HCT116 (cell line): ENCODE measurements around the gene MYO7B. TPM values are rescaled to one million over a fixed set of nuclear protein-coding genes. Genes with fewer than 3 reads are reported as not detected.

Source experiments
- ATAC-seq: fragments of 200-7000 bp; cut with Tn5 transposase; 2 replicates; pipeline ENCODE4 v1.9.1; 2020; ENCODE audit warnings: mild to moderate bottlenecking, moderate library complexity
- BruUV-seq: library from RNA; stranded (reverse); fragments of 400-500 nt; replicated peaks from 2 replicates; lab custom pipeline; 2021; lab: Mats Ljungman, UMichigan
- CTCF ChIA-PET: fragments of 300-600 bp; sonication (Branson Sonifier 250); formaldehyde crosslinking; loops from one replicate; lab custom pipeline; 2021; ENCODE audit warnings: antibody characterized with exemption; lab: Charles Lee
- POLR2A ChIA-PET: fragments of 300-600, 350-600 bp; sonication (Branson Sonifier 250); formaldehyde crosslinking; loops from one replicate; lab custom pipeline; 2021; ENCODE audit warnings: antibody characterized with exemption; lab: Charles Lee
- RAD21 ChIA-PET, 2 experiments: fragments of 300-600 bp; sonication (Branson Sonifier 250); formaldehyde crosslinking; loops; one replicate each; lab custom pipeline; 2023; ENCODE audit warnings: low total read pairs in 2 of 2; ENCODE audit not compliant: uncharacterized antibody in 2 of 2, unreplicated experiment in 2 of 2, low non-redundant PET in 1 of 2; lab: Charles Lee
- DNase-seq: peaks from one replicate; pipeline ENCODE4 v3.0.0-alpha.2; 2010; ENCODE audit warnings: low read depth, low spot score
- H2AFZ ChIP-seq: fragments of 200-600 bp; shearing (Covaris generic), sonication (generic); 2 replicates; pipeline ENCODE4 v1.6.1; 2017; ENCODE audit warnings: low read depth, mixed run types, mixed read lengths, antibody characterized with exemption, low read length; ENCODE audit not compliant: poor library complexity, severe bottlenecking
- H3K27ac ChIP-seq: 2 replicates; pipeline ENCODE4 v1.5.1; 2012; ENCODE audit warnings: low read depth, low read length
- H3K27me3 ChIP-seq: fragments of 200-600 bp; sonication (generic); 2 replicates; pipeline ENCODE4 v1.6.1; 2016; ENCODE audit warnings: mixed run types, low read length, mixed read lengths; ENCODE audit not compliant: insufficient read depth
- H3K36me3 ChIP-seq, 2 experiments: fragments of 200-500 bp in 1 of 2; fragments of 200-600 bp in 1 of 2; sonication (Bioruptor generic) in 1 of 2; sonication (generic) in 1 of 2; 2 replicates each; pipeline versions ENCODE4 v1.5.1 to v1.6.1; 2014 to 2016; ENCODE audit warnings: low read length in 2 of 2, inconsistent platforms in 1 of 2, mixed read lengths in 1 of 2, mixed run types in 1 of 2; ENCODE audit not compliant: insufficient read depth in 2 of 2, control insufficient read depth in 1 of 2
- H3K4me1 ChIP-seq, 2 experiments: fragments of 200-600 bp in 1 of 2; sonication (generic) in 1 of 2; 2 replicates each; pipeline versions ENCODE4 v1.5.1 to v1.6.1; 2012 to 2017; ENCODE audit warnings: low read length in 2 of 2, inconsistent platforms in 1 of 2, mild to moderate bottlenecking in 1 of 2, mixed read lengths in 1 of 2, mixed run types in 1 of 2, moderate library complexity in 1 of 2; ENCODE audit not compliant: insufficient read depth in 2 of 2, control insufficient read depth in 1 of 2
- H3K4me2 ChIP-seq: fragments of 200-600 bp; sonication (generic); 2 replicates; pipeline ENCODE4 v1.6.1; 2017; ENCODE audit warnings: mixed run types, low read length, mixed read lengths
- H3K4me3 ChIP-seq, 2 experiments: fragments of 200-600 bp in 1 of 2; sonication (generic) in 1 of 2; replicated peaks in 1 of 2; 2 replicates each; pipeline ENCODE4 v1.5.1; 2011 to 2016; ENCODE audit warnings: low read length in 2 of 2, control low read depth in 1 of 2, low read depth in 1 of 2, mild to moderate bottlenecking in 1 of 2, mixed read lengths in 1 of 2, mixed run types in 1 of 2
- H3K79me2 ChIP-seq: fragments of 200-600 bp; sonication (generic); 2 replicates; pipeline ENCODE4 v1.6.1; 2017; ENCODE audit warnings: mild to moderate bottlenecking, mixed run types, low read length, moderate library complexity, mixed read lengths; ENCODE audit not compliant: insufficient read depth
- H3K9ac ChIP-seq: fragments of 200-600 bp; sonication (generic); 2 replicates; pipeline ENCODE4 v1.6.1; 2016; ENCODE audit warnings: low read length, mixed read lengths
- H3K9me2 ChIP-seq: fragments of 200-600 bp; sonication (generic), shearing (Covaris generic); 2 replicates; pipeline ENCODE4 v1.6.1; 2017; ENCODE audit warnings: mixed run types, mild to moderate bottlenecking, moderate library complexity; ENCODE audit not compliant: insufficient read depth
- H3K9me3 ChIP-seq, 2 experiments: fragments of 200-500 bp in 1 of 2; fragments of 200-600 bp in 1 of 2; sonication (Bioruptor generic) in 1 of 2; sonication (generic) in 1 of 2; 2 replicates each; pipeline ENCODE4 v1.6.1; 2014 to 2017; ENCODE audit warnings: low read length in 2 of 2, mixed read lengths in 2 of 2, inconsistent platforms in 1 of 2, low read depth in 1 of 2, mild to moderate bottlenecking in 1 of 2, mixed run types in 1 of 2, moderate library complexity in 1 of 2; ENCODE audit not compliant: control insufficient read depth in 1 of 2, insufficient read depth in 1 of 2
- H4K20me1 ChIP-seq: fragments of 200-600 bp; sonication (generic), shearing (Covaris generic); 2 replicates; pipeline ENCODE4 v1.6.1; 2017; ENCODE audit warnings: mixed run types, mild to moderate bottlenecking, moderate library complexity; ENCODE audit not compliant: insufficient read depth
- CBX3 ChIP-seq: IDR thresholded peaks from 2 replicates; pipeline ENCODE4 v1.6.1; 2012; ENCODE audit warnings: low read depth
- CEBPB ChIP-seq: IDR thresholded peaks from 2 replicates; pipeline ENCODE4 v1.6.1; 2012; ENCODE audit warnings: low read depth
- EGR1 ChIP-seq: IDR thresholded peaks from 2 replicates; pipeline ENCODE4 v1.6.1; 2012; ENCODE audit warnings: low read depth
- ELF1 ChIP-seq: IDR thresholded peaks from 2 replicates; pipeline ENCODE4 v1.6.1; 2012; ENCODE audit warnings: low read depth, borderline replicate concordance
- EZH2phosphoT487 ChIP-seq: fragments of 200-600 bp; IDR thresholded peaks from 2 replicates; pipeline ENCODE4 v1.6.1; 2018; ENCODE audit warnings: antibody characterized with exemption, borderline replicate concordance
- FOSL1 ChIP-seq: IDR thresholded peaks from 2 replicates; pipeline ENCODE4 v1.6.1; 2012; ENCODE audit warnings: low read depth
- JUND ChIP-seq: IDR thresholded peaks from 2 replicates; pipeline ENCODE4 v1.6.1; 2012
- POLR2A ChIP-seq: IDR thresholded peaks from 2 replicates; pipeline ENCODE4 v1.7.0; 2011; ENCODE audit warnings: borderline replicate concordance; ENCODE audit not compliant: insufficient read depth, insufficient read length; ENCODE audit errors: extremely low read depth
- RAD21 ChIP-seq: IDR thresholded peaks from 2 replicates; pipeline ENCODE4 v1.6.1; 2012; ENCODE audit warnings: low read depth, mild to moderate bottlenecking
- SIN3A ChIP-seq: IDR thresholded peaks from 2 replicates; pipeline ENCODE4 v1.6.1; 2012; ENCODE audit warnings: low read depth
- SP1 ChIP-seq: IDR thresholded peaks from 2 replicates; pipeline ENCODE4 v1.6.1; 2012; ENCODE audit warnings: low read depth
- SRF ChIP-seq: IDR thresholded peaks from 2 replicates; pipeline ENCODE4 v1.6.1; 2012; ENCODE audit warnings: low read depth
- TCF7L2 ChIP-seq: IDR thresholded peaks from 2 replicates; pipeline ENCODE4 v1.7.0; 2011; ENCODE audit warnings: borderline replicate concordance, inconsistent platforms; ENCODE audit not compliant: insufficient read depth, insufficient read length; ENCODE audit errors: extremely low read depth
- ZFX ChIP-seq: fragments of 450-650 bp; IDR thresholded peaks from 2 replicates; pipeline ENCODE4 v1.6.1; 2017
- ZNF274 ChIP-seq: fragments of 200-500 bp; sonication (Bioruptor generic); IDR thresholded peaks from 2 replicates; pipeline ENCODE4 v1.6.1; 2014; ENCODE audit warnings: mild to moderate bottlenecking, low read depth, low read length, inconsistent platforms
- intact Hi-C: fragments of 100-400 bp; cut with micrococcal nuclease; formaldehyde crosslinking; loops from 2 replicates; pipeline ENCODE4 v1.10.0; 2022
- total RNA-seq: library from RNA; stranded (reverse); gene quantifications from one replicate; pipeline ENCODE4 v1.2.1, GENCODE V29; 2021; ENCODE audit not compliant: unreplicated experiment
- TF ChIP-seq, protein P1 (sequence below): IDR thresholded peaks from 2 replicates; pipeline ENCODE4 v1.6.1; 2012; ENCODE audit warnings: low read depth
- TF ChIP-seq, protein P2 (sequence below): IDR thresholded peaks from 2 replicates; pipeline ENCODE4 v1.6.1; 2012
- TF ChIP-seq, protein P3 (sequence below), 3 experiments: fragments of 200-600 bp in 1 of 3; sonication (generic) in 1 of 3; IDR thresholded peaks in 2 of 3; conservative IDR thresholded peaks in 1 of 3; 2 replicates each; pipeline ENCODE4 v1.5.1; 2012 to 2017; ENCODE audit warnings: low read depth in 2 of 3, low read length in 2 of 3, antibody characterized with exemption in 1 of 3, borderline replicate concordance in 1 of 3, control low read depth in 1 of 3, mild to moderate bottlenecking in 1 of 3, mixed read lengths in 1 of 3, mixed run types in 1 of 3, moderate library complexity in 1 of 3; ENCODE audit not compliant: insufficient read depth in 1 of 3
- TF ChIP-seq, protein P4 (sequence below): IDR thresholded peaks from 2 replicates; pipeline ENCODE4 v1.6.1; 2011; ENCODE audit warnings: mild to moderate bottlenecking, low read length, moderate library complexity; ENCODE audit not compliant: insufficient replicate concordance; ENCODE audit errors: extremely low read depth
- TF ChIP-seq, protein P5 (sequence below): IDR thresholded peaks from 2 replicates; pipeline ENCODE4 v1.6.1; 2012

MYO7B gene
- total RNA-seq, 1 experiment from 2014 or later = 0.07 TPM

DNA sequence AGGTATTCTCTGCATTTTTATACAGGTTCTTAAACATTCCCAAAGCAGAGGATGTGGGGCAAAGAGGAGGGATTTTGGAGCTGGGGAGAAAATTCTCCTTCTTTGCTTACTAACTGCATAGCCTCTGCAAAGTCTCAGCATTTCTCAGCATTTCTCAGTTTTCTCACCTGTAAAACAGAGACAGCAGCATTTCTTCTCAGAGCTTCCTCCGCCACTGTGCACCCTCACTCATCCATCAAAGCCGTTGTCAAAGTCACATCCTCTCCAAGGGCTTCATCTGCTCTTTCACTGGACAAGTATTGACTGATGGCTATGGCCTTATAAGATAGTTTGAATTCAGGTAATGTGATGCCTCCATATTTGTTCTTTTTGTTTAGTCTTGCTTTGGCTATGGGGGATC, 17.4 kb downstream of the MYO7B start:
- Histone ChIP-seq H2AFZ (no peak overlapping the region), H3K27ac (no peak overlapping the region), H3K4me1 (no peaks in the 10 kb centered on the region), H3K4me2 (no peak overlapping the region), H3K9me3 (no peaks in the 10 kb centered on the region), H3K27me3 (peaks cover 19% of the 10 kb centered on the region; the same call in 1 of the 2 replicates), H3K9ac (no peak overlapping the region), H3K79me2 (no peaks in the 10 kb centered on the region), H3K9me2 (no peaks in the 10 kb centered on the region), H4K20me1 (no peaks in the 10 kb centered on the region), H3K4me3 (no peak overlapping the region), H3K36me3 (no peaks in the 10 kb centered on the region)
- ATAC-seq (no peak), DNase-seq (no peak)
- no TSS peak for BruUV-seq
- RAD21 ChIA-PET = no interaction called here
- POLR2A ChIA-PET = no interaction called here
- TF ChIP-seq, protein P1, sequence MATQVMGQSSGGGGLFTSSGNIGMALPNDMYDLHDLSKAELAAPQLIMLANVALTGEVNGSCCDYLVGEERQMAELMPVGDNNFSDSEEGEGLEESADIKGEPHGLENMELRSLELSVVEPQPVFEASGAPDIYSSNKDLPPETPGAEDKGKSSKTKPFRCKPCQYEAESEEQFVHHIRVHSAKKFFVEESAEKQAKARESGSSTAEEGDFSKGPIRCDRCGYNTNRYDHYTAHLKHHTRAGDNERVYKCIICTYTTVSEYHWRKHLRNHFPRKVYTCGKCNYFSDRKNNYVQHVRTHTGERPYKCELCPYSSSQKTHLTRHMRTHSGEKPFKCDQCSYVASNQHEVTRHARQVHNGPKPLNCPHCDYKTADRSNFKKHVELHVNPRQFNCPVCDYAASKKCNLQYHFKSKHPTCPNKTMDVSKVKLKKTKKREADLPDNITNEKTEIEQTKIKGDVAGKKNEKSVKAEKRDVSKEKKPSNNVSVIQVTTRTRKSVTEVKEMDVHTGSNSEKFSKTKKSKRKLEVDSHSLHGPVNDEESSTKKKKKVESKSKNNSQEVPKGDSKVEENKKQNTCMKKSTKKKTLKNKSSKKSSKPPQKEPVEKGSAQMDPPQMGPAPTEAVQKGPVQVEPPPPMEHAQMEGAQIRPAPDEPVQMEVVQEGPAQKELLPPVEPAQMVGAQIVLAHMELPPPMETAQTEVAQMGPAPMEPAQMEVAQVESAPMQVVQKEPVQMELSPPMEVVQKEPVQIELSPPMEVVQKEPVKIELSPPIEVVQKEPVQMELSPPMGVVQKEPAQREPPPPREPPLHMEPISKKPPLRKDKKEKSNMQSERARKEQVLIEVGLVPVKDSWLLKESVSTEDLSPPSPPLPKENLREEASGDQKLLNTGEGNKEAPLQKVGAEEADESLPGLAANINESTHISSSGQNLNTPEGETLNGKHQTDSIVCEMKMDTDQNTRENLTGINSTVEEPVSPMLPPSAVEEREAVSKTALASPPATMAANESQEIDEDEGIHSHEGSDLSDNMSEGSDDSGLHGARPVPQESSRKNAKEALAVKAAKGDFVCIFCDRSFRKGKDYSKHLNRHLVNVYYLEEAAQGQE = no peak
- TF ChIP-seq, protein P2, sequence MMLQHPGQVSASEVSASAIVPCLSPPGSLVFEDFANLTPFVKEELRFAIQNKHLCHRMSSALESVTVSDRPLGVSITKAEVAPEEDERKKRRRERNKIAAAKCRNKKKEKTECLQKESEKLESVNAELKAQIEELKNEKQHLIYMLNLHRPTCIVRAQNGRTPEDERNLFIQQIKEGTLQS = no peak
- TF ChIP-seq ZNF274 = no peak
- TF ChIP-seq, protein P3, sequence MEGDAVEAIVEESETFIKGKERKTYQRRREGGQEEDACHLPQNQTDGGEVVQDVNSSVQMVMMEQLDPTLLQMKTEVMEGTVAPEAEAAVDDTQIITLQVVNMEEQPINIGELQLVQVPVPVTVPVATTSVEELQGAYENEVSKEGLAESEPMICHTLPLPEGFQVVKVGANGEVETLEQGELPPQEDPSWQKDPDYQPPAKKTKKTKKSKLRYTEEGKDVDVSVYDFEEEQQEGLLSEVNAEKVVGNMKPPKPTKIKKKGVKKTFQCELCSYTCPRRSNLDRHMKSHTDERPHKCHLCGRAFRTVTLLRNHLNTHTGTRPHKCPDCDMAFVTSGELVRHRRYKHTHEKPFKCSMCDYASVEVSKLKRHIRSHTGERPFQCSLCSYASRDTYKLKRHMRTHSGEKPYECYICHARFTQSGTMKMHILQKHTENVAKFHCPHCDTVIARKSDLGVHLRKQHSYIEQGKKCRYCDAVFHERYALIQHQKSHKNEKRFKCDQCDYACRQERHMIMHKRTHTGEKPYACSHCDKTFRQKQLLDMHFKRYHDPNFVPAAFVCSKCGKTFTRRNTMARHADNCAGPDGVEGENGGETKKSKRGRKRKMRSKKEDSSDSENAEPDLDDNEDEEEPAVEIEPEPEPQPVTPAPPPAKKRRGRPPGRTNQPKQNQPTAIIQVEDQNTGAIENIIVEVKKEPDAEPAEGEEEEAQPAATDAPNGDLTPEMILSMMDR (IDR thresholded peaks at IDR 0.05 in 2 of 3, conservative IDR thresholded peaks at IDR 0.05 in 1 of 3; ENCODE audit: borderline replicate concordance in 1 of 3, insufficient read depth in 1 of 3, low read depth in 2 of 3, low read length in 2 of 3) = no peak
- TF ChIP-seq CBX3 = no peak
- no peak for TF ChIP-seq POLR2A
- no peak for TF ChIP-seq SP1
- TF ChIP-seq, protein P4, sequence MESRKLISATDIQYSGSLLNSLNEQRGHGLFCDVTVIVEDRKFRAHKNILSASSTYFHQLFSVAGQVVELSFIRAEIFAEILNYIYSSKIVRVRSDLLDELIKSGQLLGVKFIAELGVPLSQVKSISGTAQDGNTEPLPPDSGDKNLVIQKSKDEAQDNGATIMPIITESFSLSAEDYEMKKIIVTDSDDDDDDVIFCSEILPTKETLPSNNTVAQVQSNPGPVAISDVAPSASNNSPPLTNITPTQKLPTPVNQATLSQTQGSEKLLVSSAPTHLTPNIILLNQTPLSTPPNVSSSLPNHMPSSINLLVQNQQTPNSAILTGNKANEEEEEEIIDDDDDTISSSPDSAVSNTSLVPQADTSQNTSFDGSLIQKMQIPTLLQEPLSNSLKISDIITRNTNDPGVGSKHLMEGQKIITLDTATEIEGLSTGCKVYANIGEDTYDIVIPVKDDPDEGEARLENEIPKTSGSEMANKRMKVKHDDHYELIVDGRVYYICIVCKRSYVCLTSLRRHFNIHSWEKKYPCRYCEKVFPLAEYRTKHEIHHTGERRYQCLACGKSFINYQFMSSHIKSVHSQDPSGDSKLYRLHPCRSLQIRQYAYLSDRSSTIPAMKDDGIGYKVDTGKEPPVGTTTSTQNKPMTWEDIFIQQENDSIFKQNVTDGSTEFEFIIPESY = no peak
- TF ChIP-seq RAD21 = no peak
- no peak for TF ChIP-seq JUND
- TF ChIP-seq EZH2phosphoT487 = no peak
- no peak for TF ChIP-seq FOSL1
- no peak for TF ChIP-seq SIN3A
- no peak for TF ChIP-seq SRF
- no peak for TF ChIP-seq CEBPB
- TF ChIP-seq EGR1 = no peak
- TF ChIP-seq, protein P5, sequence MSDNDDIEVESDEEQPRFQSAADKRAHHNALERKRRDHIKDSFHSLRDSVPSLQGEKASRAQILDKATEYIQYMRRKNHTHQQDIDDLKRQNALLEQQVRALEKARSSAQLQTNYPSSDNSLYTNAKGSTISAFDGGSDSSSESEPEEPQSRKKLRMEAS = no peak
- TF ChIP-seq ELF1 = no peak
- TF ChIP-seq TCF7L2 = no peak
- TF ChIP-seq ZFX = no peak
- intact Hi-C loops = no loop called here
- CTCF ChIA-PET = no interaction called here
